Measurements from ENCODE around the gene GRAP2.

DNA sequence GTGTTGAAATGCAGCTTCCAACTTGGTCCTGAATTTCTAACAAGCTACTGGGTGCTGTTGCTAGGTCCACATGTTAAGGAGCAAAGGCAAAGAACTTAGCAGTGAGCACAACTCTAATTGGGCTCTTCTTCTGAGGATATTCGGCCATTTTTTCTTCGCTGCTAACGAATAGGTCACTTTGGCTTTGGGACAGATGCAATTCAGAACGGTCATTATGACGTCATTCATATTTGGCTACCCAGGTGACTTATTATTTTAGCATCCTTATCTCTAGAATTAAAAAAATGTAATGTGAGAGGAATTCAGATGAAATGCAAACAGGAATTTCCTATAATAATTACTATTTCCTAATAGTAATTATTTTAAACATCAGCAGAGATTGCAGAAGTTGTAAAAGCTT is 73.2 kb downstream of the GRAP2 start:
- TF ChIP-seq, protein P1, sequence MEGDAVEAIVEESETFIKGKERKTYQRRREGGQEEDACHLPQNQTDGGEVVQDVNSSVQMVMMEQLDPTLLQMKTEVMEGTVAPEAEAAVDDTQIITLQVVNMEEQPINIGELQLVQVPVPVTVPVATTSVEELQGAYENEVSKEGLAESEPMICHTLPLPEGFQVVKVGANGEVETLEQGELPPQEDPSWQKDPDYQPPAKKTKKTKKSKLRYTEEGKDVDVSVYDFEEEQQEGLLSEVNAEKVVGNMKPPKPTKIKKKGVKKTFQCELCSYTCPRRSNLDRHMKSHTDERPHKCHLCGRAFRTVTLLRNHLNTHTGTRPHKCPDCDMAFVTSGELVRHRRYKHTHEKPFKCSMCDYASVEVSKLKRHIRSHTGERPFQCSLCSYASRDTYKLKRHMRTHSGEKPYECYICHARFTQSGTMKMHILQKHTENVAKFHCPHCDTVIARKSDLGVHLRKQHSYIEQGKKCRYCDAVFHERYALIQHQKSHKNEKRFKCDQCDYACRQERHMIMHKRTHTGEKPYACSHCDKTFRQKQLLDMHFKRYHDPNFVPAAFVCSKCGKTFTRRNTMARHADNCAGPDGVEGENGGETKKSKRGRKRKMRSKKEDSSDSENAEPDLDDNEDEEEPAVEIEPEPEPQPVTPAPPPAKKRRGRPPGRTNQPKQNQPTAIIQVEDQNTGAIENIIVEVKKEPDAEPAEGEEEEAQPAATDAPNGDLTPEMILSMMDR (conservative IDR thresholded peaks at IDR 0.05; ENCODE audit: low read depth, low read length): no peak
- TF ChIP-seq EZH2 (IDR thresholded peaks at IDR 0.05; ENCODE audit: low read length, unreplicated experiment): no peak

Data from PC-3 (cell line).